ENCODE measurements around the gene MPZL2.

- TF ChIP-seq CTCF (IDR thresholded peaks at IDR 0.05) (no peak), POLR2A (IDR thresholded peaks at IDR 0.05) (no peak)
Observed at GRCh38 chr11:118311518-118311917, 47.4 kb upstream of the MPZL2 start.

Data from adrenal gland (tissue), 5 donors.